HepG2 (cell line): Measurements from ENCODE around the gene HYAL1. TPM values are rescaled to one million over a fixed set of nuclear protein-coding genes. Genes with fewer than 3 reads are reported as not detected.

Source experiments
- ATF1 ChIP-seq: IDR thresholded peaks from 2 replicates; pipeline ENCODE4 v1.6.1; 2016; ENCODE audit warnings: mild to moderate bottlenecking, control low read depth
- CREM ChIP-seq, 2 experiments: sonication (generic) in 1 of 2; formaldehyde crosslinking in 1 of 2; IDR thresholded peaks; 2 replicates each; pipeline versions ENCODE4 v1.4.0 to v1.6.1; 2016 to 2020; ENCODE audit warnings: antibody characterized with exemption in 1 of 2, mild to moderate bottlenecking in 1 of 2, missing genetic modification reagents in 1 of 2
- GFI1 ChIP-seq: sonication (generic); formaldehyde crosslinking; IDR thresholded peaks from 2 replicates; pipeline ENCODE4 v1.5.0; 2020; ENCODE audit warnings: missing genetic modification reagents, mild to moderate bottlenecking, borderline replicate concordance
- HNF4G ChIP-seq, 2 experiments: sonication (generic) in 1 of 2; formaldehyde crosslinking in 1 of 2; IDR thresholded peaks; 2 replicates each; pipeline versions ENCODE4 v1.4.0 to v1.6.1; 2011 to 2020; ENCODE audit warnings: borderline replicate concordance in 2 of 2, low read depth in 2 of 2, mild to moderate bottlenecking in 2 of 2, low read length in 1 of 2, missing genetic modification reagents in 1 of 2, moderate library complexity in 1 of 2
- MEIS1 ChIP-seq: sonication (generic); formaldehyde crosslinking; IDR thresholded peaks from 2 replicates; pipeline ENCODE4 v1.9.0; 2021; ENCODE audit warnings: mild to moderate bottlenecking, missing genetic modification reagents, moderate library complexity, borderline replicate concordance
- MTA3 ChIP-seq: sonication (generic); formaldehyde crosslinking; IDR thresholded peaks from 2 replicates; pipeline ENCODE4 v1.4.0; 2020; ENCODE audit warnings: missing genetic modification reagents
- MTERF4 ChIP-seq: sonication (generic); formaldehyde crosslinking; IDR thresholded peaks from 2 replicates; pipeline ENCODE4 v1.8.0; 2023; ENCODE audit warnings: mild to moderate bottlenecking, missing genetic modification reagents
- NBN ChIP-seq: fragments of 450-650 bp; conservative IDR thresholded peaks from 2 replicates; pipeline ENCODE4 v1.6.1; 2017
- POLR2G ChIP-seq: fragments of 200-400 bp; formaldehyde crosslinking; IDR thresholded peaks from 2 replicates; pipeline ENCODE4 v1.6.1; 2018; ENCODE audit warnings: mild to moderate bottlenecking, low read depth, low read length, moderate library complexity
- SRF ChIP-seq: IDR thresholded peaks from 2 replicates; pipeline ENCODE4 v1.6.1; 2011; ENCODE audit warnings: mild to moderate bottlenecking, low read depth, low read length, moderate library complexity
- TBP ChIP-seq: sonication (generic); formaldehyde crosslinking; IDR thresholded peaks from 2 replicates; pipeline ENCODE4 v1.5.0; 2020; ENCODE audit warnings: missing genetic modification reagents
- TRIM24 ChIP-seq: sonication (generic); formaldehyde crosslinking; IDR thresholded peaks from 2 replicates; pipeline ENCODE4 v1.8.0; 2022; ENCODE audit warnings: mild to moderate bottlenecking, missing genetic modification reagents
- YY1 ChIP-seq: IDR thresholded peaks from 2 replicates; pipeline ENCODE4 v1.6.1; 2011; ENCODE audit warnings: low read length, low read depth, moderate library complexity, mild to moderate bottlenecking; ENCODE audit not compliant: insufficient read depth, insufficient replicate concordance
- ZBTB21 ChIP-seq: sonication (generic); formaldehyde crosslinking; IDR thresholded peaks from 2 replicates; pipeline ENCODE4 v1.4.0; 2020; ENCODE audit warnings: missing genetic modification reagents
- ZFP62 ChIP-seq: sonication (generic); formaldehyde crosslinking; IDR thresholded peaks from 2 replicates; pipeline ENCODE4 v1.4.0; 2020; ENCODE audit warnings: missing genetic modification reagents
- ZFP90 ChIP-seq: sonication (generic); formaldehyde crosslinking; IDR thresholded peaks from 2 replicates; pipeline ENCODE4 v1.8.0; 2022; ENCODE audit warnings: missing genetic modification reagents, mild to moderate bottlenecking, inconsistent platforms, borderline replicate concordance
- ZFX ChIP-seq: sonication (generic); formaldehyde crosslinking; IDR thresholded peaks from 2 replicates; pipeline ENCODE4 v1.4.0; 2020; ENCODE audit warnings: mild to moderate bottlenecking, low read depth, missing genetic modification reagents, moderate library complexity
- ZNF160 ChIP-seq: sonication (generic); formaldehyde crosslinking; IDR thresholded peaks from 2 replicates; pipeline ENCODE4 v1.8.0; 2022; ENCODE audit warnings: mild to moderate bottlenecking, inconsistent platforms, missing genetic modification reagents
- ZNF292 ChIP-seq: sonication (generic); formaldehyde crosslinking; IDR thresholded peaks from 2 replicates; pipeline ENCODE4 v1.8.1; 2022; ENCODE audit warnings: mild to moderate bottlenecking, low read depth, missing genetic modification reagents, borderline replicate concordance
- ZNF326 ChIP-seq: sonication (generic); formaldehyde crosslinking; IDR thresholded peaks from 2 replicates; pipeline ENCODE4 v1.4.0; 2020; ENCODE audit warnings: missing genetic modification reagents, borderline replicate concordance
- ZNF550 ChIP-seq: sonication (generic); formaldehyde crosslinking; IDR thresholded peaks from 2 replicates; pipeline ENCODE4 v1.4.0; 2020; ENCODE audit warnings: mild to moderate bottlenecking, missing genetic modification reagents, borderline replicate concordance
- ZNF713 ChIP-seq: sonication (generic); formaldehyde crosslinking; IDR thresholded peaks from 2 replicates; pipeline ENCODE4 v1.4.0; 2020; ENCODE audit warnings: mild to moderate bottlenecking, missing genetic modification reagents
- polyA plus RNA-seq, 8 experiments: library from polyadenylated mRNA; depleted of rRNA in 3 of 8; stranded (reverse) in 7 of 8; unstranded in 1 of 8; fragments of >200 nt; fragmentation: Illumina TruSeq in 4 of 8; extraction: Trizol in 4 of 8; gene quantifications; 2 replicates each; pipeline versions ENCODE4 v1.2.1 to v1.2.3, GENCODE V29; 2011 to 2016; ENCODE audit warnings: low read depth in 4 of 8, missing spikeins in 1 of 8, mixed read lengths in 1 of 8; ENCODE audit not compliant: insufficient read depth in 1 of 8
- total RNA-seq, 5 experiments: library from RNA; depleted of rRNA; stranded (reverse); fragments of >200 nt; fragmentation: Illumina TruSeq; extraction: Trizol; gene quantifications; 2 replicates each; pipeline ENCODE4 v1.2.3, GENCODE V29; 2016; ENCODE audit warnings: low read depth in 1 of 5
- TF ChIP-seq, protein P1 (sequence below): sonication (generic); formaldehyde crosslinking; IDR thresholded peaks from 2 replicates; pipeline ENCODE4 v1.4.0; 2020; ENCODE audit warnings: missing genetic modification reagents

The HYAL1 gene
- total and polyA plus RNA-seq, 2 of the 13 experiments (the other 11 are each of a cell fraction or from before 2014, with no cell fraction given): 76.5 to 193 TPM

DNA sequence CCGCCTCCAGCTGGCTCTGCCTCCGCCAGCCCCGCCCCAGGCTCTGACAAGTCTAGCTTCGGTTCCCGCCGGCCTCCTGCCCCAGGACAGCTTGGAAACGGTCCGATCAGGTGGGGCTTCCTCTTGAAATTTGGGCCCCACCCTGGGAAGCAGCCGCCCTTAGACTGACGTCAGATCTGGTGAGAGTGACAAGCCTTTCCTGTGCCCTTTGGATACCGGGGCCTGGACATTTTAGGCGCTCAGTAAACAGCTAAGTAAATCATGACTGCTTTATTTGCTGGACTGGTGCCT lies 3.8 kb downstream of the HYAL1 start (continued):
- TF ChIP-seq ATF1: peak; percentile 82
- TF ChIP-seq CREM (IDR thresholded peaks at IDR 0.05): peak; percentile 78
- TF ChIP-seq CREM (CRISPR knock-in tag; IDR thresholded peaks at IDR 0.05): no peak
- TF ChIP-seq ZFP90 (CRISPR knock-in tag): 0 out of 2 replicates have a peak, but pooled peaks have one; percentile 6
- TF ChIP-seq MEIS1: 0 out of 2 replicates have a peak, but pooled peaks have one; percentile 42
- TF ChIP-seq POLR2G: peak; percentile 26
- peak; percentile 81; the same call in 1 of the 2 replicates for TF ChIP-seq HNF4G (IDR thresholded peaks at IDR 0.05; ENCODE audit: borderline replicate concordance, low read depth, low read length)
- peak; percentile 37; the same call in 1 of the 2 replicates for TF ChIP-seq HNF4G (CRISPR knock-in tag; IDR thresholded peaks at IDR 0.05; ENCODE audit: borderline replicate concordance, low read depth)
- peak; percentile 30; the same call in 1 of the 2 replicates for TF ChIP-seq ZFP62 (CRISPR knock-in tag)
- TF ChIP-seq ZFX (CRISPR knock-in tag): peak; percentile 25
- TF ChIP-seq TRIM24 (CRISPR knock-in tag): no peak
- TF ChIP-seq, protein P1, sequence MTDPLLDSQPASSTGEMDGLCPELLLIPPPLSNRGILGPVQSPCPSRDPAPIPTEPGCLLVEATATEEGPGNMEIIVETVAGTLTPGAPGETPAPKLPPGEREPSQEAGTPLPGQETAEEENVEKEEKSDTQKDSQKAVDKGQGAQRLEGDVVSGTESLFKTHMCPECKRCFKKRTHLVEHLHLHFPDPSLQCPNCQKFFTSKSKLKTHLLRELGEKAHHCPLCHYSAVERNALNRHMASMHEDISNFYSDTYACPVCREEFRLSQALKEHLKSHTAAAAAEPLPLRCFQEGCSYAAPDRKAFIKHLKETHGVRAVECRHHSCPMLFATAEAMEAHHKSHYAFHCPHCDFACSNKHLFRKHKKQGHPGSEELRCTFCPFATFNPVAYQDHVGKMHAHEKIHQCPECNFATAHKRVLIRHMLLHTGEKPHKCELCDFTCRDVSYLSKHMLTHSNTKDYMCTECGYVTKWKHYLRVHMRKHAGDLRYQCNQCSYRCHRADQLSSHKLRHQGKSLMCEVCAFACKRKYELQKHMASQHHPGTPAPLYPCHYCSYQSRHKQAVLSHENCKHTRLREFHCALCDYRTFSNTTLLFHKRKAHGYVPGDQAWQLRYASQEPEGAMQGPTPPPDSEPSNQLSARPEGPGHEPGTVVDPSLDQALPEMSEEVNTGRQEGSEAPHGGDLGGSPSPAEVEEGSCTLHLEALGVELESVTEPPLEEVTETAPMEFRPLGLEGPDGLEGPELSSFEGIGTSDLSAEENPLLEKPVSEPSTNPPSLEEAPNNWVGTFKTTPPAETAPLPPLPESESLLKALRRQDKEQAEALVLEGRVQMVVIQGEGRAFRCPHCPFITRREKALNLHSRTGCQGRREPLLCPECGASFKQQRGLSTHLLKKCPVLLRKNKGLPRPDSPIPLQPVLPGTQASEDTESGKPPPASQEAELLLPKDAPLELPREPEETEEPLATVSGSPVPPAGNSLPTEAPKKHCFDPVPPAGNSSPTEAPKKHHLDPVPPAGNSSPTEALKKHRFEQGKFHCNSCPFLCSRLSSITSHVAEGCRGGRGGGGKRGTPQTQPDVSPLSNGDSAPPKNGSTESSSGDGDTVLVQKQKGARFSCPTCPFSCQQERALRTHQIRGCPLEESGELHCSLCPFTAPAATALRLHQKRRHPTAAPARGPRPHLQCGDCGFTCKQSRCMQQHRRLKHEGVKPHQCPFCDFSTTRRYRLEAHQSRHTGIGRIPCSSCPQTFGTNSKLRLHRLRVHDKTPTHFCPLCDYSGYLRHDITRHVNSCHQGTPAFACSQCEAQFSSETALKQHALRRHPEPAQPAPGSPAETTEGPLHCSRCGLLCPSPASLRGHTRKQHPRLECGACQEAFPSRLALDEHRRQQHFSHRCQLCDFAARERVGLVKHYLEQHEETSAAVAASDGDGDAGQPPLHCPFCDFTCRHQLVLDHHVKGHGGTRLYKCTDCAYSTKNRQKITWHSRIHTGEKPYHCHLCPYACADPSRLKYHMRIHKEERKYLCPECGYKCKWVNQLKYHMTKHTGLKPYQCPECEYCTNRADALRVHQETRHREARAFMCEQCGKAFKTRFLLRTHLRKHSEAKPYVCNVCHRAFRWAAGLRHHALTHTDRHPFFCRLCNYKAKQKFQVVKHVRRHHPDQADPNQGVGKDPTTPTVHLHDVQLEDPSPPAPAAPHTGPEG (CRISPR knock-in tag): peak; percentile 16; the same call in 1 of the 2 replicates
- peak; percentile 47; the same call in 1 of the 2 replicates for TF ChIP-seq GFI1 (CRISPR knock-in tag)
- TF ChIP-seq ZNF713: 0 out of 2 replicates have a peak, but pooled peaks have one; percentile 79
- TF ChIP-seq MTA3 (CRISPR knock-in tag): no peak
- TF ChIP-seq SRF: peak; percentile 81
- 0 out of 2 replicates have a peak, but pooled peaks have one; percentile 79 for TF ChIP-seq ZNF550 (CRISPR knock-in tag)
- no peak for TF ChIP-seq ZNF292 (CRISPR knock-in tag)
- 0 out of 2 replicates have a peak, but pooled peaks have one; percentile 78 for TF ChIP-seq MTERF4 (CRISPR knock-in tag)
- TF ChIP-seq YY1: no peak
- peak; percentile 85; the same call in 1 of the 2 replicates for TF ChIP-seq ZBTB21
- no peak for TF ChIP-seq ZNF160
- 0 out of 2 replicates have a peak, but pooled peaks have one; percentile 69 for TF ChIP-seq TBP (CRISPR knock-in tag)
- no peak for TF ChIP-seq ZNF326 (CRISPR knock-in tag)
- no peak for TF ChIP-seq NBN
